Measurements from ENCODE around the gene ABCC1.

DNA sequence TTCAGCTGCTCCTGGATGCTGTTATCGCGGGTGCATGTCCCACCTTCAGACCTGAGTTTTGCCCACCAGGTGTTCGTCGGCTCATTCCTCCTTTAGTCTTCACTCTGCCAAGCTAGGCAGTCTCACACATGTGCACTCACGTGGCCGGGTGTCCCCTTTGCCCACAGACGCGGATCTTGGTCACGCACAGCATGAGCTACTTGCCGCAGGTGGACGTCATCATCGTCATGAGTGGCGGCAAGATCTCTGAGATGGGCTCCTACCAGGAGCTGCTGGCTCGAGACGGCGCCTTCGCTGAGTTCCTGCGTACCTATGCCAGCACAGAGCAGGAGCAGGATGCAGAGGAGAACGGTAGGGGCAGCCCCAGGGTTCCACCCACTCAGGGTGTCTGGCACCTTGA is 140.8 kb downstream of the ABCC1 start:
- TF ChIP-seq, protein P1, sequence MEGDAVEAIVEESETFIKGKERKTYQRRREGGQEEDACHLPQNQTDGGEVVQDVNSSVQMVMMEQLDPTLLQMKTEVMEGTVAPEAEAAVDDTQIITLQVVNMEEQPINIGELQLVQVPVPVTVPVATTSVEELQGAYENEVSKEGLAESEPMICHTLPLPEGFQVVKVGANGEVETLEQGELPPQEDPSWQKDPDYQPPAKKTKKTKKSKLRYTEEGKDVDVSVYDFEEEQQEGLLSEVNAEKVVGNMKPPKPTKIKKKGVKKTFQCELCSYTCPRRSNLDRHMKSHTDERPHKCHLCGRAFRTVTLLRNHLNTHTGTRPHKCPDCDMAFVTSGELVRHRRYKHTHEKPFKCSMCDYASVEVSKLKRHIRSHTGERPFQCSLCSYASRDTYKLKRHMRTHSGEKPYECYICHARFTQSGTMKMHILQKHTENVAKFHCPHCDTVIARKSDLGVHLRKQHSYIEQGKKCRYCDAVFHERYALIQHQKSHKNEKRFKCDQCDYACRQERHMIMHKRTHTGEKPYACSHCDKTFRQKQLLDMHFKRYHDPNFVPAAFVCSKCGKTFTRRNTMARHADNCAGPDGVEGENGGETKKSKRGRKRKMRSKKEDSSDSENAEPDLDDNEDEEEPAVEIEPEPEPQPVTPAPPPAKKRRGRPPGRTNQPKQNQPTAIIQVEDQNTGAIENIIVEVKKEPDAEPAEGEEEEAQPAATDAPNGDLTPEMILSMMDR (IDR thresholded peaks at IDR 0.05; ENCODE audit: low read depth, low read length): no peak
- TF ChIP-seq POLR2A (IDR thresholded peaks at IDR 0.05; ENCODE audit: extremely low read depth, insufficient read length) (no peak), MYC (IDR thresholded peaks at IDR 0.05; ENCODE audit: low read depth, low read length) (no peak)
- TF ChIP-seq, protein P2, sequence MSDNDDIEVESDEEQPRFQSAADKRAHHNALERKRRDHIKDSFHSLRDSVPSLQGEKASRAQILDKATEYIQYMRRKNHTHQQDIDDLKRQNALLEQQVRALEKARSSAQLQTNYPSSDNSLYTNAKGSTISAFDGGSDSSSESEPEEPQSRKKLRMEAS (IDR thresholded peaks at IDR 0.05; ENCODE audit: low read depth, low read length): no peak
